Stimulated activated CD4-positive, alpha-beta T cell treated with anti-CD3 and anti-CD28 coated beads, Interleukin-2, amount 100 ng/mL, for 4 hours (primary cell): Measurements from ENCODE around the gene POLR2I.
"Not testable (repeated sequence)": the region's sequence is repeated elsewhere in the genome, so short reads cannot be mapped to it uniquely, and the experiment has no call there.

ENCODE experiments used
- DNase-seq: peaks from one replicate; pipeline ENCODE4 v3.0.0-alpha.2; 2020; ENCODE audit warnings: low read depth

The POLR2I gene

GRCh38 chr19:36114721-36115452 is at the start of gene POLR2I:
Gene POLR2I, minus strand, starts transcription at chr19:36114875. Its CDS starts 19 bp downstream, at chr19:36114856.
- peak; percentile 97 for DNase-seq

DNA sequence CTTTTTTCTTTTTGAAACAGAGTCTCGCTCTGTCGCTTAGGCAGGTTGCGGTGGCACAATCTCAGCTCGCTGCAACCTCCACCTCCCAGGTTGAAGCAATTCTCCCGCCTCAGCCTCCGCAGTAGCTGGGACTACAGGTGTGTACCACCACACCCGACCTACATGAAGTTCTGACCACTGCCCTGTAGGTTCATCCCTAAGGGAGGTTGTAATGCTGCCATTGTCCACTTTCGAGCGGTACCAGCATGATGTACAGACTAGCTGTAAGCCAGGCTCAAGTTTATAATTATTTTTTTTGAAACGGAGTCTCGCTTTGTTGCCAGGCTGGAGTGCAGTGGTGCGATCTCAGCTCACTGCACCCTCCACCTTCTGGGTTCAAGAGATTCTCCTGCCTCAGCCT is 49.1 kb upstream of the POLR2I start:
- no peak for DNase-seq

- no peak for DNase-seq
Observed at GRCh38 chr19:36160821-36161596, 46.3 kb upstream of the POLR2I start.

DNA sequence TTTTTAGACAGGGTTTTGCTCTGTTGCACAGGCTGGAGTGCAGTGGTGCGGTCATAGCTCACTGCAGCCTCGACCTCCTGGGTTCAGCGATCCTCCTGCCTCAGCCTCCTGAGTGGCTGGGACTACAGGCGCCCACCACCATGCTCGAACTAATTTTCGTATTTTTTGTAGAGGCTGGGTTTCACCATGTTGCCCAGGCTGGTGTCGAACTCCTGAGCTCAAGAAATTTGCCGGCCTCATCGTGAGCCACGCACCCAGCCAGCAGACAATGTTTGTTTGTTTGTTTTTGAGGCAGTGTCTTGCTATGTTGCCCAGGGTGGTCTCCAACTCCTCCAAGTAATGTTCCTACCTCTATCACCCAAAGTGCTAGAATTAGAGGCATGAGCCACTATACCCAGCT is 38.5 kb upstream of the POLR2I start:
- DNase-seq, result no peak

DNA sequence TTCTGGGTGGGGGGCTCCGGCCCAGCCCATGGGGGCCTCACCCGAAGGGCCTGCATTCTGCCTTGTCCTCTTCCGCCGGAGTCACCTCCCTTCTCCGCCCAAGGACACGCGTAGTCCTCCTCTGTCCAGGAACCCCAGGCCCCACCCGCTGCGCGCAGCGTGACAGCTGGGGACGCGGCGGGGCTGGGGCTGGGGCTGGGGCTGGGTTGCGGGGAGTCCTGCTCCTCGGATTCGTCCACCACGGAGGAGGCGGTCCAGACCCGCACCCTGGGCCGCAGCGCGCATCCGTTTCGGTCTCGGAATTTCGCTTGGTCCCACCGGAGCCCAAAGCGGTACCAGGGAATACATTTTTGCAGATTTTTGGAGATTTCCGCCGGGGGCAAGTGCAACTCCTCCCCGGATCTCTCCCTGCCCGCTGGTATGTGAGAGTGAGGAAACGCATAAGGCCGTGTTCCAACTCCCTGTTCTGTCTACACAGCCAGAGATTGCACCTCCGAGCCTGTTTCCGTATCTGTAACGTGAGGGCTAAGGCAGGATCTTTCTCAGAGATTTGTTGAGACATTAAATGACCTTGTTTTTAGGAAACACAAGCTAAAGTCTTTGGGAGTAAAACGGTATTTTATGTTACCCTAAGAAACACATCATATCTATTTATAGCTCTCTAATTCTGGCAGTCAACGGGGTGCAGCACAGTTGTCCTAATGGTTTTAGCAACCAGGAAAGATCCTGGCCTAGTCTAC is 37.8 kb upstream of the POLR2I start, which contains the start of gene COX7A1:
TSS of gene COX7A1 (minus strand) at position 96 of the 740 bp plus-strand sequence. CDS start at position 56, 40 bp downstream.
- DNase-seq, result no peak

GRCh38 chr19:36152019-36152351 is 37.3 kb upstream of the POLR2I start:
- no peak for DNase-seq

GRCh38 chr19:36151144-36152018 is 36.7 kb upstream of the POLR2I start:
- DNase-seq, result no peak

DNA sequence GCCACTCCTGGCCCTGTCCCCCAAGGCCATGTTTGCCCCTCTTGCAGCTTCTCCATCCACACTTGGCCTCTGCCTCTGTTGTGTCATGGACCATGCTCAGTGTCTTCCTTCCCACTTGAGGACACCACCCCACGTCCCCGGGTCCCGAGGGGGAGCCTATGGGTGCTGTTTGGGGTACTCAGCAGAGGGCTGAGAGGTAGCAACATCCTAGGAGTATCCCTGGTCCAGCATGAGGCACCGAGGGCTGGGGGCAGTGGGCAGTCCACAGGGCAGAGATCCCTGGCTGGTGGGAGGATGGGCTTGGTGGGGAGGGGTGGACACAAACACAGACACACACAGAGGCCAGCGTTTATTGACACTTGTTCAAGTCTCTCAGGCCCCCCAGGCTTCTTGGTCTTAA is 35.9 kb upstream of the POLR2I start:
- DNase-seq, result no peak

DNA sequence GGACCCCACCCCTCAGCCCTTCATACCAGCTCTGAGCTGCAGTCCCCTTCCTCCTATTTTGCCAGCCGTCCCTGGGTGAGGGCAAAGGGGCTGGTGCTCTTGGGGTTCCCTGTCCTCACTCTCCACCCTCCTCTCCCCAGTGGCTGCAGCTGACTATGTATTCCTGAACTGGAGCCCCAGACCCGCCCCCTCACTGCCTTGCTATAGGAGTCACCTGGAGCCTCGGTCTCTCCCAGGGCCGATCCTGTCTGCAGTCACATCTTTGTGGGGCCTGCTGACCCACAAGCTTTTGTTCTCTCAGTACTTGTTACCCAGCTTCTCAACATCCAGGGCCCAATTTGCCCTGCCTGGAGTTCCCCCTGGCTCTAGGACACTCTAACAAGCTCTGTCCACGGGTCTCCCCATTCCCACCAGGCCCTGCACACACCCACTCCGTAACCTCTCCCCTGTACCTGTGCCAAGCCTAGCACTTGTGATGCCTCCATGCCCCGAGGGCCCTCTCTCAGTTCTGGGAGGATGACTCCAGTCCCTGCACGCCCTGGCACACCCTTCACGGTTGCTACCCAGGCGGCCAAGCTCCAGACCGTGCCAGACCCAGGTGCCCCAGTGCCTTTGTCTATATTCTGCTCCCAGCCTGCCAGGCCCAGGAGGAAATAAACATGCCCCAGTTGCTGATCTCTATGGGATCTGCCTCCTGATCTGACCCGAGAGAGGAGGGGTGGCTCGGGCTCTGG is 35.2 kb upstream of the POLR2I start:
- no peak for DNase-seq

- DNase-seq, result no peak
Observed at GRCh38 chr19:36144624-36145023, 29.9 kb upstream of the POLR2I start.

DNA sequence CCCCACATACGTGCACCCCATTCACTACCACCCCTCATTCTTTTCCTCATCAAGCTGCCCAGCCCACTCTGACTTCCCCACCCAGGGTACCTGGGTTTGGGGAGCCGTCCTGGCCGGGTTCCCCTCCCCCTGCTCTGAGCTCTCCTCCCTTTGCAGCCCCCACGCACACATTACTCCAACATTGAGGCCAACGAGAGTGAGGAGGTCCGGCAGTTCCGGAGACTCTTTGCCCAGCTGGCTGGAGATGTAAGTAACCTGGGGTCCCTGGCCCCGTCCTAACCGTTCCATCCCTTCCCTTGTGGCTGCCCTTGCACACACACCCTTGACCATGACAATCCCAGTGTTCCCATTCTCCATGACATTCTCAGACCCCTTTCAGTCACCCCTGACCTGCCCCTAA is 27.8 kb upstream of the POLR2I start:
- no peak for DNase-seq

DNA sequence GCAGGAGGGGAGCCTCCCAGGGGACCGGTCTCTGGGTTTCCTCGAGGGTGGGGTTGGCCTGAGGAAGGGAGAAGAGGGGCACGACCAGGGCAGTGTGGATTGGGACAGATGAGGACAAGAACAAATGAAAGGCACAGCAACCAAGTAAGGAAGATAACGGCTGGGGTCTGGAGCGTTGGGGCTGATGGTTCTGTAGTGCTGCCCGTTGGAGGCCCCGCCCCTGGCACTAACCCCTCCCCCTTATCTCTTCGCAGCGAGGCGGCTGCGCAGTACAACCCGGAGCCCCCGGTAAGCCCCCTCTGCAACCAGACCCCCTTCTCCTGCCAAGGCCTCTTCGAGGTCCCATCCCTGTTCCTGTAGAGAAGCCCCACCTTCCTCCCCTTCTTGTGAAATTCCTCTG is 27.4 kb upstream of the POLR2I start:
- no peak for DNase-seq

DNA sequence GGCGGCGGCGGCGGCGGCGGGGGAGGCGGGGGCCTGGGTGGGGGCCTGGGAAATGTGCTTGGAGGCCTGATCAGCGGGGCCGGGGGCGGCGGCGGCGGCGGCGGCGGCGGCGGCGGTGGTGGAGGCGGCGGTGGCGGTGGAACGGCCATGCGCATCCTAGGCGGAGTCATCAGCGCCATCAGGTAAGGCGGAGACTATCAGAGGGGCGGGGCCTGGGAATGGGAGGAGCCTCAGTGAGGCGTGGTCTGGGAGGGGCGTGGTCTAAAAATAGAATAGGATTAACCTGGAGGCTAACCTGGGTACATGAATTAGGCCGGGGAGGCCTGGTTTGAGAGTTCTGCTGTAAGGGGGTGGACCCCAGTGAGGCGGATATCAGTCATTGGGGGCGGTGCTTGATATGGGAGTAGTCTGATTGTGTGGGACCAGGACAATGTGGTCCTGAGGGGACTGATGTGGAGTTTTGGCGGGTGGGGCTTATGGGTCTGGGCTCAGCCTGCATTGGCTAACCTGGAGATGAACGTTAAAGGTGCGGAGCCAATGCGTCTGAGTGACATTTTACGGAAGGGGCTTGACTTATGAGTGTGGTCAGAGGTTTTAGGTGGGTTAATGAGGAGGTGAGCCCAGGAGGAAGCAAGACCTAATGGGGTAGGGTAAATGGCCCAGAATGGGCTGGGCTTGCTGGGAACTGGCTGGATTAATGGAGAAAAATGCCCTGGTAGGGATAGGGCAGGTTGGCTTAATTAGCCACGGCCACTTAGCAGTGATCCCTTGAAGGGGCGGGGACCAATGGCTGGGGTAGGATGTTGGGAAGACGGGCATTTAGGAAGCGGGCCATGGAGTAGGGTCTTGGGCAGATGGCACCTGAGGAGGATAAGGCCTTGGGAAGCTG is 26.6 kb upstream of the POLR2I start:
- peak; percentile 85 for DNase-seq

DNA sequence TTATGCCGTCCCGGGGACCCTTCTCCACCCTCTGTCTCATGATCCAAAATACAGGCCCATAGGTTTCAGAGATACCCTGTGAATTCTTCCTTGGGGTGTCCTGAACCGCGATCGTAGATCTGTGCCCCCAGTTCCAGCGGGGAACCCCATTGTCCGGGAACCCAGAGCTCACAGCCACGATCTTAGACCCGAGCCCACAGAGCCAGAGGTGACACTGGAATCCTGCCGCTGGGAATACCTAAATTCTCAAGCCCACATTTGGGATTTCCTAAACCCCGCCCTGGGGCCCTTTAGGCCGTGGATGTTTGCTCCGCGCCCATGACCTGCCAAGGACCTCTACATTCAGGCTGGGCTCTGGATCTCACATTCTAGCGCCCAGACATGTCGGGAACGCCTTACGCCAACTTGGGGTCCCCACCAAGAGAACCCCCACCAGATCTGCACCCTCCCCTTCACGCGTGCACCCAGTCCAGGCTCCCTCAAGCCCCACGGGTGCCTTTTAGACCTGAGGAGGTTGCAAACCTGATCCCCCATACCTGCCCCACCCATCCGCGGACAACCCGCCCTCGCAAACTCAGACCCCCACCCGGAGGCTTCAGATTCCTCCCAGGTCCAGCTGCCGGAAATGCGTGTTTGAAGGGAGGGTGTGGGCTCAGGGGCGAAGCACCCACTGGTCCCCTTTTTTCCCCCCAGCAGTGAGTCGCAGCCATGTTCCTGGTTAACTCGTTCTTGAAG is 25.8 kb upstream of the POLR2I start:
- DNase-seq, result no peak

DNA sequence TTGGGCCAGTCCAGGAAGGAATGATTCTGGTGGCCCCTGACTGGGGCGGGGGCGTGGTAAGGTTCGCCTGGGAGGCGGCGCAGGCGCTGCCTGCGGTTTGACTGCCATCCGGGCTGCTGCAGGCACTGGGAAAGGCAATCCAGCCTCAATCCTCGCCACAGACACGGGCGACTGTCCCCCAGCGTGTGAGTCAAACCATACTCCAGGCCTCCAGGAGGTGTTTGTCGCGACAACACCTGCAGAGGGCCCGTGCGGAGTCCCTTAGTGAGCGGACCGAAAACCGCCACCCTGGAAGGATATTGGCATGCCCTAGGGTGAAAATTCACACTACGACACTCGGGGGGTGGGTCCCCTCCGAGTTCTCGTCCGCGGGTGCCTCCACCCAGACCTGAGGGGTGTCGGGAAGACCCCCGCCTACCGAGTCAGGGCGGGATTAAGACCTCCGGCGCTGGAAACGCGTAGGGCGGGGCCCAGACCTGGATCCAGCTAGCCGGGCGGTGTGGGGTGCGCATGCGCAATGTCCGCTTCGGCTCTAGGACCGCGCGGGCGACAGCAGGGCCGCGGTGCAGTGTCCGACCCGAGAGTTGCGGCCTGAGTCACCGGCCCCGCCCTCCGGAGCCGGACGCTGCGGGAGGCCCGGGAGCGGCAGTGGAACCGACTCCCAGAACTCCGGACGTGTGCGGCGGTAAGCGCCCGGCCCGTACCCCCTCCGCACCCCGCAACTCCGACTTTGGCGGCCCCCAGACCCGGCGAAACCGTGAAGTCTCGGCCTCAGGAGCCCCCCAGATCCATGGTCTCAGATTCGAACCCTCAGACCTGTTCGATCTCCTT is 25.0 kb upstream of the POLR2I start, which contains the start of gene CAPNS1:
TSS of gene CAPNS1 (plus strand) at position 594 of the 831 bp plus-strand sequence. CDS start 946 bp downstream, outside the sequence.
- DNase-seq, result peak; percentile 85

DNA sequence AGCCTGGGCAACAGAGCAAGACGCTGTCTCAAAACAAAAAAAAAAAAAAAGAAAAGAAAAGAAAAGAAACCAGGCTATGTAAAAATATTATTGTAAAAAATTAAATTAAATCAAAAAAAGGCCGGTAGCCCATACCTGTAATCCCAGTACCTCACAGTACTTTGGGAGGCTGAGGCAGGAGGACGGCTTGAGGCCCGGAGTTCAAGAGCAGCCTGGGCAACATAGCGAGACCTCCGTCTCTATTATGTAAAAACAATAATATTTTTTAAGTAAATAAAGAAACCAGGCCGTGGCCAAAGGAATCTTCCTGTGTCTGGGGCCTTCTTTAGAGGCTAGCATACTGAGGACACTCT is 24.4 kb upstream of the POLR2I start:
- DNase-seq, result no peak

DNA sequence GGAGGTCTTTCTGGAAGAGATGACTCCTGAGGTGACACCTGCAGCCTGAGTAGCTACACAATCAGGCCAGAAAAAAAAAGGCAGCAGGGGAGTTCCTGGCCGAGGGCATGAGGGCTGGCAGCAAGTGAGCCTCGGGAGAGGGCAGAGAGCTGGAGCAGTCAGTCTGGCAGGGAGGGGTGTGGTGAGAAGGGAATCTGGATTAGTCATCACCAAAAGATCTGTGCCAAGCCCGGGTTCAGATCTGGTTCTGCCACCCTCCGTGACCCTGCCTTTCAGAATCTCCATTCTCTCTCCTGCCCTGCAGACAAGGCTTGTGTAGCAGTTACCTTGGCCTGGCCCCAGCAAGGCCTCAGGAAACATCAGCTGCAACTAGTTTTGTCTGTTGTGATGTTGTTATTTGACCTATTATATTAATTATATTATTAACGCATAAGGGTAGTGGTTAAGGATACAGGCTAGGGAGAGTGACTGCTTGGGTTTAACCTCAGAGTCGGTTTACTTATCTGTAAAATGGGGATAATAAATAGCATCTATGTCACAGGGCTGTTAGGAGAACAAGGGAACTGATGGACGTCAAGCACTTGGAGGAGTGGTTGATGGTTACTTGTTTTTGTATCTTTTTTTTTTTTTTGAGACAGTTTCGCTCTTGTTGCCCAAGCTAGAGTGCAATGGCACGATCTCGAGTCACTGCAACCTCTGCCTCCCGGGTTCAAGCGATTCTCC is 22.4 kb upstream of the POLR2I start:
- DNase-seq, result no peak

DNA sequence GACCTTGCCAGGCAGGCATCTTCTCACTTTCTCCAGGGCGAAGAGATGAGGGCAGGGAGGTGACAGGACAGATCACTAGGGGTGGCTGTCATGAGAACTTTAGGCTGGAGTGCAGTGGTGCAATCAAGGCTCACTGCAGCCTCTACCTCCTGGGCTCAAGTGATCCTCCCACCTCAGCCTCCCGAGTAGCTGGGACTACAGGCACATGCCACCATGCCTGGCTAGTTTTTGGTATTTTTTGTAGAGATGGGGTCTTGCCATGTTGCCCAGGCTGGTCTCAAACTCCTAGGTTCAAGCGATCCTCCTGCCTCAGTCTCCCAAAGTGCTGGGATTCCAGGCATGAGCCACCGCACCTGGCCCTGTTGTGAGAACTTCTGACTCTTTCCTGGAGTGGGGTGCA is 20.2 kb upstream of the POLR2I start:
- DNase-seq, result not testable (repeated sequence)
